H9 (cell line): ENCODE data around the gene LRP5. TPM values are rescaled to one million over a fixed set of nuclear protein-coding genes. Genes with fewer than 3 reads are reported as not detected.
A peak's percentile ranks its signal among the peaks of the same experiment; 100 is the strongest.

ENCODE experiments used
- DNase-seq: peaks from one replicate; pipeline ENCODE4 v3.0.0-alpha.2; 2017
- H2AFZ ChIP-seq: one replicate; pipeline ENCODE4 v1.6.1; 2013; ENCODE audit warnings: mild to moderate bottlenecking, low read length, control low read depth, moderate library complexity
- H2AK5ac ChIP-seq: 2 replicates; pipeline ENCODE4 v1.6.1; 2013; ENCODE audit warnings: low read length, control low read depth, mixed read lengths; ENCODE audit not compliant: insufficient read length
- H2BK120ac ChIP-seq: one replicate; pipeline ENCODE4 v1.6.1; 2013; ENCODE audit warnings: low read depth, mild to moderate bottlenecking, low read length, control low read depth, inconsistent platforms; ENCODE audit not compliant: poor library complexity, severe bottlenecking
- H2BK12ac ChIP-seq: 2 replicates; pipeline ENCODE4 v1.6.1; 2013; ENCODE audit warnings: low read length, control low read depth, mixed read lengths, low read depth; ENCODE audit not compliant: insufficient read length
- H2BK15ac ChIP-seq: 2 replicates; pipeline ENCODE4 v1.6.1; 2013; ENCODE audit warnings: low read depth, low read length, control low read depth
- H2BK20ac ChIP-seq: one replicate; pipeline ENCODE4 v1.6.1; 2013; ENCODE audit warnings: low read depth, mild to moderate bottlenecking, low read length, control low read depth, inconsistent platforms; ENCODE audit not compliant: poor library complexity, severe bottlenecking
- H2BK5ac ChIP-seq: 2 replicates; pipeline ENCODE4 v1.6.1; 2013; ENCODE audit warnings: low read length, control low read depth, mixed read lengths; ENCODE audit not compliant: insufficient read length
- H3K14ac ChIP-seq: 2 replicates; pipeline ENCODE4 v1.6.1; 2013; ENCODE audit warnings: low read length, control low read depth; ENCODE audit not compliant: insufficient read depth
- H3K18ac ChIP-seq: 2 replicates; pipeline ENCODE4 v1.6.1; 2013; ENCODE audit warnings: low read depth, mild to moderate bottlenecking, mixed read lengths, low read length, control low read depth; ENCODE audit not compliant: insufficient read length
- H3K23ac ChIP-seq: 2 replicates; pipeline ENCODE4 v1.6.1; 2013; ENCODE audit warnings: low read length, control low read depth, mixed read lengths, low read depth; ENCODE audit not compliant: insufficient read length
- H3K23me2 ChIP-seq: 2 replicates; pipeline ENCODE4 v1.6.1; 2013; ENCODE audit warnings: low read depth, mild to moderate bottlenecking, mixed read lengths, low read length, control low read depth; ENCODE audit not compliant: insufficient read length, poor library complexity, severe bottlenecking
- H3K27ac ChIP-seq: 2 replicates; pipeline ENCODE4 v1.5.1; 2013; ENCODE audit warnings: low read length, control low read depth, mixed read lengths, low read depth; ENCODE audit not compliant: insufficient read length
- H3K27me3 ChIP-seq: 2 replicates; pipeline ENCODE4 v1.6.1; 2013; ENCODE audit warnings: low read length, control low read depth, inconsistent platforms; ENCODE audit not compliant: insufficient read depth
- H3K4ac ChIP-seq: 2 replicates; pipeline ENCODE4 v1.6.1; 2013; ENCODE audit warnings: low read depth, mild to moderate bottlenecking, control low read depth, inconsistent platforms, low read length, moderate library complexity
- H3K4me1 ChIP-seq: 2 replicates; pipeline ENCODE4 v1.6.1; 2013; ENCODE audit warnings: low read length, control low read depth, inconsistent platforms; ENCODE audit not compliant: insufficient read depth
- H3K4me2 ChIP-seq: 2 replicates; pipeline ENCODE4 v1.6.1; 2013; ENCODE audit warnings: low read length, control low read depth, mixed read lengths; ENCODE audit not compliant: insufficient read length, insufficient read depth
- H3K56ac ChIP-seq: 2 replicates; pipeline ENCODE4 v1.6.1; 2013; ENCODE audit warnings: low read depth, mild to moderate bottlenecking, mixed read lengths, low read length, control low read depth; ENCODE audit not compliant: insufficient read length
- H3K79me1 ChIP-seq: 2 replicates; pipeline ENCODE4 v1.6.1; 2013; ENCODE audit warnings: low read depth, mild to moderate bottlenecking, moderate library complexity, low read length, control low read depth, inconsistent platforms; ENCODE audit not compliant: insufficient read depth, poor library complexity, severe bottlenecking
- H3K79me2 ChIP-seq: 2 replicates; pipeline ENCODE4 v1.6.1; 2013; ENCODE audit warnings: low read length, control low read depth, inconsistent platforms; ENCODE audit not compliant: insufficient read depth
- H3K9ac ChIP-seq: 2 replicates; pipeline ENCODE4 v1.6.1; 2013; ENCODE audit warnings: low read length, control low read depth, mixed read lengths; ENCODE audit not compliant: insufficient read length; ENCODE audit errors: extremely low read depth
- H3K9me3 ChIP-seq: one replicate; pipeline ENCODE4 v1.6.1; 2013; ENCODE audit warnings: low read depth, low read length, inconsistent platforms; ENCODE audit not compliant: control insufficient read depth
- H3T11ph ChIP-seq: one replicate; pipeline ENCODE4 v1.6.1; 2013; ENCODE audit warnings: mild to moderate bottlenecking, low read length, control low read depth, inconsistent platforms
- H4K20me1 ChIP-seq: one replicate; pipeline ENCODE4 v1.6.1; 2013; ENCODE audit not compliant: control insufficient read depth, insufficient read length, insufficient read depth
- H4K5ac ChIP-seq: 2 replicates; pipeline ENCODE4 v1.6.1; 2013; ENCODE audit warnings: low read depth, mild to moderate bottlenecking, mixed read lengths, low read length, control low read depth; ENCODE audit not compliant: insufficient read length
- H4K8ac ChIP-seq: replicated peaks from 2 replicates; pipeline ENCODE4 v1.6.1; 2013; ENCODE audit warnings: low read length, control low read depth, mixed read lengths, low read depth; ENCODE audit not compliant: insufficient read length
- H4K91ac ChIP-seq: 2 replicates; pipeline ENCODE4 v1.6.1; 2013; ENCODE audit warnings: low read depth, mild to moderate bottlenecking, moderate library complexity, mixed read lengths, low read length, control low read depth; ENCODE audit not compliant: insufficient read length
- H3K27ac Mint-ChIP-seq, 3 experiments: 2 replicates in 2 of 3; 3 replicates in 1 of 3; pipeline ENCODE4 v1.8.0; 2020 to 2021; ENCODE audit warnings: mixed read lengths in 3 of 3, mild to moderate bottlenecking in 1 of 3, moderate library complexity in 1 of 3
- H3K27me3 Mint-ChIP-seq: 2 replicates; pipeline ENCODE4 v1.8.0; 2021; ENCODE audit warnings: low read depth, mild to moderate bottlenecking, moderate library complexity, mixed read lengths
- H3K36me3 Mint-ChIP-seq, 3 experiments: 2 replicates in 2 of 3; 3 replicates in 1 of 3; pipeline ENCODE4 v1.8.0; 2020 to 2021; ENCODE audit warnings: low read depth in 3 of 3, mixed read lengths in 3 of 3; ENCODE audit not compliant: insufficient read depth in 1 of 3
- H3K4me1 Mint-ChIP-seq, 2 experiments: 2 replicates each; pipeline ENCODE4 v1.8.0; 2020; ENCODE audit warnings: mixed read lengths in 2 of 2
- H3K4me3 Mint-ChIP-seq, 2 experiments: 2 replicates in 1 of 2; 3 replicates in 1 of 2; pipeline ENCODE4 v1.8.0; 2020 to 2021; ENCODE audit warnings: mild to moderate bottlenecking in 2 of 2, mixed read lengths in 2 of 2, moderate library complexity in 1 of 2
- H3K9me3 Mint-ChIP-seq, 2 experiments: 2 replicates in 1 of 2; 3 replicates in 1 of 2; pipeline ENCODE4 v1.8.0; 2020; ENCODE audit warnings: mild to moderate bottlenecking in 2 of 2, mixed read lengths in 2 of 2, moderate library complexity in 1 of 2
- CTCF ChIP-seq: fragments of 200-600 bp; sonication (generic); conservative IDR thresholded peaks from 3 replicates; pipeline ENCODE4 v1.8.0; 2021; ENCODE audit warnings: antibody characterized with exemption, mild to moderate bottlenecking
- WGBS: extraction: QIAGEN DNeasy Blood & Tissue Kit; methylation state at CpG from one replicate; pipeline ENCODE4 v1.1.7; 2013; ENCODE audit warnings: missing lambda C conversion rate, low lambda C conversion rate, mixed read lengths; ENCODE audit not compliant: insufficient read length; ENCODE audit errors: extremely low coverage; 5-methylcytosine and 5-hydroxymethylcytosine counted together
- total RNA-seq: library from RNA; stranded (reverse); gene quantifications from 2 replicates; pipeline ENCODE4 v1.2.1, GENCODE V29; 2021

LRP5 gene
- total RNA-seq, 1 experiment from 2014 or later: 38.4 TPM

GRCh38 chr11:68387840-68388239 is 75.4 kb downstream of the LRP5 start:
- Histone ChIP-seq H2AK5ac (no peak overlapping the region), H2BK15ac (no peak overlapping the region), H3K14ac (no peak overlapping the region; the same call in 1 of the 2 replicates), H3K4me2 (no peak overlapping the region), H3K79me1 (no peaks in the 10 kb centered on the region), H3K27me3 (no peaks in the 10 kb centered on the region; the same call in 1 of the 2 replicates), H3K23ac (no peak overlapping the region), H3K23me2 (no peaks in the 10 kb centered on the region), H4K91ac (no peak overlapping the region), H3K4me1 (no peaks in the 10 kb centered on the region), H3T11ph (no peak overlapping the region), H3K18ac (no peak overlapping the region), H3K9ac (no peak overlapping the region), H3K4ac (no peak overlapping the region), H2AFZ (no peak overlapping the region), H3K79me2 (no peaks in the 10 kb centered on the region), H2BK12ac (no peak overlapping the region), H4K5ac (no peak overlapping the region), H4K8ac (no peak overlapping the region), H2BK120ac (no peak overlapping the region), H3K27ac (no peak overlapping the region), H2BK5ac (no peak overlapping the region), H4K20me1 (no peaks in the 10 kb centered on the region), H3K9me3 (no peaks in the 10 kb centered on the region), H3K56ac (no peak overlapping the region), H2BK20ac (no peak overlapping the region)
- WGBS: no CpG with 5 or more reads among the region's 13 CpGs
- Mint-ChIP-seq H3K9me3 (no peaks in the 10 kb centered on the region), H3K27ac (peak overlapping the region in 1 of 3 experiments; percentile 40; a peak in 1 of 7 replicates), H3K4me3 (no peak overlapping the region), H3K27me3 (no peaks in the 10 kb centered on the region), H3K4me1 (no peaks in the 10 kb centered on the region), H3K36me3 (peaks cover 14 to 24% (median 16%) of the 10 kb centered on the region in 3 experiments; a peak in 6 of 7 replicates)
- DNase-seq: no peak
- no peak for TF ChIP-seq CTCF
